Epithelial cell of prostate (primary cell): ENCODE results near the gene ZNF518A.
"Not testable (repeated sequence)": the region's sequence is repeated elsewhere in the genome, so short reads cannot be mapped to it uniquely, and the experiment has no call there.

Experiments used
- DNase-seq: peaks from one replicate; pipeline ENCODE4 v3.0.0-alpha.2; 2011; ENCODE audit warnings: low read depth, low spot score
- H3K27ac ChIP-seq: fragments of 450-650 bp; 2 replicates; pipeline ENCODE4 v1.5.1; 2017; ENCODE audit warnings: mild to moderate bottlenecking

The ZNF518A gene

GRCh38 chr10:96130326-96130995 is 364 bp downstream of the ZNF518A start:
- peak overlapping the region; percentile 98 for H3K27ac ChIP-seq
- DNase-seq = no peak

- no peak overlapping the region for H3K27ac ChIP-seq
- no peak for DNase-seq
Observed at GRCh38 chr10:96131621-96132020, 1.5 kb downstream of the ZNF518A start.

GRCh38 chr10:96133135-96133534 is 3.0 kb downstream of the ZNF518A start:
- no peak for DNase-seq
- peak overlapping the region; percentile 28 for H3K27ac ChIP-seq

- no peak overlapping the region for H3K27ac ChIP-seq
- DNase-seq = no peak
Observed at GRCh38 chr10:96136810-96137209, 6.7 kb downstream of the ZNF518A start.

- DNase-seq = no peak
- H3K27ac ChIP-seq = no peak overlapping the region
Observed at GRCh38 chr10:96137567-96137966, 7.5 kb downstream of the ZNF518A start.

- no peak for DNase-seq
- H3K27ac ChIP-seq = no peak overlapping the region
Observed at GRCh38 chr10:96138102-96138501, 8.0 kb downstream of the ZNF518A start.

GRCh38 chr10:96152437-96152836 is 22.3 kb downstream of the ZNF518A start:
- H3K27ac ChIP-seq = no peak overlapping the region
- no peak for DNase-seq

GRCh38 chr10:96153070-96153469 is 23.0 kb downstream of the ZNF518A start:
- H3K27ac ChIP-seq = no peak overlapping the region
- DNase-seq = no peak

GRCh38 chr10:96165726-96166125 is 35.6 kb downstream of the ZNF518A start:
- no peak for DNase-seq
- H3K27ac ChIP-seq = no peak overlapping the region

- no peak for DNase-seq
Observed at GRCh38 chr10:96168546-96168945, 38.4 kb downstream of the ZNF518A start.

GRCh38 chr10:96170230-96170629 is 40.1 kb downstream of the ZNF518A start:
- DNase-seq = no peak
- no peak overlapping the region for H3K27ac ChIP-seq

More at GRCh38 chr10:96168546-96168945, 38.4 kb downstream of the ZNF518A start:
- H3K27ac ChIP-seq = no peak overlapping the region

- no peak for DNase-seq
- no peak overlapping the region for H3K27ac ChIP-seq
Observed at GRCh38 chr10:96172666-96173065, 42.6 kb downstream of the ZNF518A start.

- H3K27ac ChIP-seq = no peak overlapping the region
Observed at GRCh38 chr10:96176985-96177384, 46.9 kb downstream of the ZNF518A start.

GRCh38 chr10:96188421-96188820 is 58.3 kb downstream of the ZNF518A start:
- H3K27ac ChIP-seq = no peak overlapping the region
- no peak for DNase-seq

More at GRCh38 chr10:96176985-96177384, 46.9 kb downstream of the ZNF518A start:
- no peak for DNase-seq

- no peak for DNase-seq
- no peak overlapping the region for H3K27ac ChIP-seq
Observed at GRCh38 chr10:96188916-96189315, 58.8 kb downstream of the ZNF518A start.

GRCh38 chr10:96189505-96189904 is 59.4 kb downstream of the ZNF518A start:
- H3K27ac ChIP-seq = not testable (repeated sequence)

GRCh38 chr10:96201525-96201924 is 71.4 kb downstream of the ZNF518A start:
- no peak overlapping the region for H3K27ac ChIP-seq
- DNase-seq = no peak

More at GRCh38 chr10:96189505-96189904, 59.4 kb downstream of the ZNF518A start:
- DNase-seq = not testable (repeated sequence)

- DNase-seq = no peak
- H3K27ac ChIP-seq = no peak overlapping the region
Observed at GRCh38 chr10:96205580-96205979, 75.5 kb downstream of the ZNF518A start.

- no peak overlapping the region for H3K27ac ChIP-seq
- DNase-seq = no peak
Observed at GRCh38 chr10:96208271-96208670, 78.2 kb downstream of the ZNF518A start.

GRCh38 chr10:96208946-96209345 is 78.8 kb downstream of the ZNF518A start:
- no peak for DNase-seq
- no peak overlapping the region for H3K27ac ChIP-seq

GRCh38 chr10:96211764-96212163 is 81.7 kb downstream of the ZNF518A start:
- no peak overlapping the region for H3K27ac ChIP-seq
- no peak for DNase-seq

- DNase-seq = no peak
- H3K27ac ChIP-seq = no peak overlapping the region
Observed at GRCh38 chr10:96212911-96213310, 82.8 kb downstream of the ZNF518A start.
